B cell (primary cell): ENCODE data around the gene FOXI1. TPM values are rescaled to one million over a fixed set of nuclear protein-coding genes. Genes with fewer than 3 reads are reported as not detected.

Source experiments
- ATAC-seq: fragments of 200-7000 bp; cut with Tn5 transposase; one replicate; pipeline ENCODE4 v1.10.0; 2021; ENCODE audit warnings: low read depth, mild to moderate bottlenecking, moderate number of reproducible peaks, moderate library complexity
- CTCF ChIA-PET: fragments of 350-600 bp; sonication (Branson Sonifier 250); formaldehyde crosslinking; loops from one replicate; lab custom pipeline; 2021; ENCODE audit warnings: antibody characterized with exemption, inconsistent platforms; lab: Charles Lee
- POLR2A ChIA-PET: fragments of 350-600 bp; sonication (Branson Sonifier 250); formaldehyde crosslinking; loops from one replicate; lab custom pipeline; 2021; ENCODE audit warnings: antibody characterized with exemption; lab: Charles Lee
- DNase-seq: peaks from one replicate; pipeline ENCODE4 v3.0.0; 2013
- H2AFZ ChIP-seq: 2 replicates; pipeline ENCODE4 v1.6.1; 2012; ENCODE audit warnings: mild to moderate bottlenecking, low read depth, low read length; ENCODE audit not compliant: insufficient read depth, poor library complexity, severe bottlenecking
- H3K27ac ChIP-seq, 2 donors: 1 replicate in 1 of 2; 2 replicates in 1 of 2; pipeline ENCODE4 v1.5.1; 2012 to 2013; ENCODE audit warnings: low read length in 2 of 2, mild to moderate bottlenecking in 2 of 2, moderate library complexity in 1 of 2
- H3K27me3 ChIP-seq, 4 experiments: fragments of 200-600 bp in 1 of 4; sonication (generic) in 1 of 4; replicated peaks in 1 of 4; 1 replicate in 2 of 4; 2 replicates in 2 of 4; pipeline versions ENCODE4 v1.6.1 to v1.7.0; 2013 to 2016; ENCODE audit warnings: low read length in 3 of 4, mild to moderate bottlenecking in 2 of 4, mixed read lengths in 1 of 4, moderate library complexity in 1 of 4; ENCODE audit not compliant: insufficient read depth in 4 of 4, control insufficient read depth in 3 of 4; ENCODE audit errors: control extremely low read depth in 1 of 4
- H3K36me3 ChIP-seq, 2 experiments: replicated peaks in 1 of 2; 1 replicate in 1 of 2; 2 replicates in 1 of 2; pipeline versions ENCODE4 v1.6.1 to v1.7.1; 2013; ENCODE audit warnings: low read length in 1 of 2; ENCODE audit not compliant: insufficient read depth in 2 of 2, control insufficient read depth in 1 of 2; ENCODE audit errors: control extremely low read depth in 1 of 2, extremely low read depth in 1 of 2
- H3K4me1 ChIP-seq, 2 donors: fragments of 200-600 bp in 1 of 2; sonication (generic) in 1 of 2; 1 replicate in 1 of 2; 2 replicates in 1 of 2; pipeline versions ENCODE4 v1.5.1 to v1.6.1; 2013 to 2017; ENCODE audit warnings: low read length in 2 of 2; ENCODE audit not compliant: control insufficient read depth in 2 of 2, insufficient read depth in 2 of 2
- H3K4me2 ChIP-seq: replicated peaks from 2 replicates; pipeline ENCODE3; 2012; ENCODE audit warnings: mild to moderate bottlenecking, low read depth, low read length; ENCODE audit not compliant: poor library complexity, severe bottlenecking
- H3K4me3 ChIP-seq, 5 experiments: fragments of 200-600 bp in 1 of 5; sonication (generic) in 1 of 5; 1 replicate in 3 of 5; 2 replicates in 2 of 5; pipeline versions ENCODE4 v1.5.1 to v1.7.0; 2011 to 2016; ENCODE audit warnings: low read length in 4 of 5, mild to moderate bottlenecking in 4 of 5, low read depth in 2 of 5, control low read depth in 1 of 5, moderate library complexity in 1 of 5; ENCODE audit not compliant: insufficient read depth in 1 of 5; ENCODE audit errors: control extremely low read depth in 1 of 5, extremely low read depth in 1 of 5
- H3K79me2 ChIP-seq: fragments of 200-600 bp; sonication (generic); one replicate; pipeline ENCODE4 v1.6.0; 2016; ENCODE audit warnings: low read length; ENCODE audit not compliant: control insufficient read depth, insufficient read depth
- H3K9ac ChIP-seq: fragments of 200-600 bp; sonication (generic); 2 replicates; pipeline ENCODE4 v1.6.1; 2017; ENCODE audit warnings: mild to moderate bottlenecking, low read length, moderate library complexity
- H3K9me3 ChIP-seq, 3 donors: one replicate each; pipeline versions ENCODE4 v1.6.1 to v1.7.1; 2013; ENCODE audit warnings: low read length in 2 of 3; ENCODE audit not compliant: control insufficient read depth in 2 of 3, insufficient read depth in 1 of 3; ENCODE audit errors: control extremely low read depth in 1 of 3
- H4K20me1 ChIP-seq: 2 replicates; pipeline ENCODE4 v1.6.0; 2012; ENCODE audit warnings: mild to moderate bottlenecking, low read length; ENCODE audit not compliant: insufficient read depth, control insufficient read depth, poor library complexity, severe bottlenecking
- H3K27ac Mint-ChIP-seq: one replicate; pipeline ENCODE4 v1.8.0; 2021; ENCODE audit warnings: mixed read lengths
- H3K27me3 Mint-ChIP-seq: one replicate; pipeline ENCODE4 v1.8.0; 2021; ENCODE audit warnings: mixed read lengths
- H3K4me1 Mint-ChIP-seq: one replicate; pipeline ENCODE4 v1.8.0; 2021; ENCODE audit warnings: mixed read lengths
- H3K4me3 Mint-ChIP-seq: one replicate; pipeline ENCODE4 v1.8.0; 2021; ENCODE audit warnings: mixed read lengths
- H3K9me3 Mint-ChIP-seq: one replicate; pipeline ENCODE4 v1.8.0; 2022; ENCODE audit warnings: mixed read lengths; ENCODE audit not compliant: insufficient read depth
- CTCF ChIP-seq: fragments of 200-600 bp; IDR thresholded peaks from one replicate; pipeline ENCODE4 v1.8.0; 2022; ENCODE audit warnings: antibody characterized with exemption, mild to moderate bottlenecking
- EZH2 ChIP-seq: IDR thresholded peaks from 2 replicates; pipeline ENCODE4 v1.6.1; 2012; ENCODE audit warnings: borderline replicate concordance, low read depth, mild to moderate bottlenecking, moderate library complexity, low read length; ENCODE audit not compliant: insufficient read depth, poor library complexity, severe bottlenecking
- WGBS: methylation state at CpG from one replicate; pipeline ENCODE4 v1.1.5; 2013; ENCODE audit warnings: missing lambda C conversion rate; ENCODE audit not compliant: insufficient coverage; 5-methylcytosine and 5-hydroxymethylcytosine counted together
- intact Hi-C: fragments of 100-400 bp; cut with micrococcal nuclease; formaldehyde crosslinking; loops from one replicate; pipeline ENCODE4 v1.10.0; 2022
- polyA plus RNA-seq: library from polyadenylated mRNA; depleted of rRNA; stranded (reverse); fragments of >200 nt; gene quantifications from 2 replicates; pipeline ENCODE4 v1.2.3, GENCODE V29; 2012
- total RNA-seq, 2 donors: library from RNA; stranded (reverse); fragments of 120-200 nt in 1 of 2; gene quantifications; 1 replicate in 1 of 2; 2 replicates in 1 of 2; pipeline versions ENCODE4 v1.2.3 to v1.2.4, GENCODE V29; 2013 to 2022

Gene FOXI1
- total and polyA plus RNA-seq, 2 donors (not counting 1 experiment from before 2014, with no cell fraction given): not detected

- POLR2A ChIA-PET: no interaction called here
- no peak overlapping the region for H3K27ac Mint-ChIP-seq
- 100% methylated on average over 1 of the region's 2 CpGs for WGBS
- TF ChIP-seq EZH2 (no peak), CTCF (no peak)
- H3K27me3 ChIP-seq: peaks cover 0 to 4% (median 0%) of the 10 kb centered on the region in 4 experiments
- no peaks in the 10 kb centered on the region for H4K20me1 ChIP-seq
- no peak overlapping the region for H3K27ac ChIP-seq
- H3K4me1 ChIP-seq: no peaks in the 10 kb centered on the region
- no peaks in the 10 kb centered on the region for H3K36me3 ChIP-seq
- H3K79me2 ChIP-seq: no peaks in the 10 kb centered on the region
- CTCF ChIA-PET: no interaction called here
- H2AFZ ChIP-seq: no peak overlapping the region
- no peak overlapping the region for H3K4me2 ChIP-seq
- peaks cover 8% of the 10 kb centered on the region for H3K27me3 Mint-ChIP-seq
- no peak overlapping the region for H3K4me3 Mint-ChIP-seq
- DNase-seq (no peak), ATAC-seq (no peak)
- H3K9me3 Mint-ChIP-seq: no peaks in the 10 kb centered on the region
- intact Hi-C loops: no loop called here
- H3K4me3 ChIP-seq: no peak overlapping the region
- H3K4me1 Mint-ChIP-seq: no peaks in the 10 kb centered on the region
- H3K9ac ChIP-seq: no peak overlapping the region
- H3K9me3 ChIP-seq: no peaks in the 10 kb centered on the region
Observed at GRCh38 chr5:170115925-170116324, 10.2 kb downstream of the FOXI1 start.

GRCh38 chr5:170117736-170118135 lies 12.0 kb downstream of the FOXI1 start:
- no peak overlapping the region for H3K4me2 ChIP-seq
- intact Hi-C loops: no loop called here
- no peak for ATAC-seq
- peaks cover 10% of the 10 kb centered on the region for H3K27me3 Mint-ChIP-seq
- no peaks in the 10 kb centered on the region for H3K79me2 ChIP-seq
- no peak for DNase-seq
- H4K20me1 ChIP-seq: no peaks in the 10 kb centered on the region
- no peak overlapping the region for H3K27ac ChIP-seq
- no peak overlapping the region for H2AFZ ChIP-seq
- no peaks in the 10 kb centered on the region for H3K9me3 Mint-ChIP-seq
- ChIA-PET CTCF (interaction anchor here (0.6 kb wide), 1 partner anchor 302 kb away, joined by 3 read pairs; no protein-coding TSS in a partner anchor), POLR2A (no interaction called here)
- no peak for TF ChIP-seq EZH2
- TF ChIP-seq CTCF: no peak
- no peaks in the 10 kb centered on the region for H3K4me1 Mint-ChIP-seq
- no peak overlapping the region for H3K9ac ChIP-seq
- no peaks in the 10 kb centered on the region for H3K36me3 ChIP-seq
- H3K9me3 ChIP-seq: no peaks in the 10 kb centered on the region
- H3K27ac Mint-ChIP-seq: no peak overlapping the region
- no peaks in the 10 kb centered on the region for H3K4me1 ChIP-seq
- no peak overlapping the region for H3K4me3 ChIP-seq
- no peak overlapping the region for H3K4me3 Mint-ChIP-seq
- peaks cover 0 to 10% (median 0%) of the 10 kb centered on the region in 4 experiments for H3K27me3 ChIP-seq
- 71% methylated on average over 2 of the region's 2 CpGs for WGBS
